Fibroblast of skin of abdomen (primary cell): Measurements from ENCODE around the gene DHRS12.

Experiments used
- DNase-seq: peaks from one replicate; pipeline ENCODE4 v3.0.0-alpha.2; 2013

Gene DHRS12

DNA sequence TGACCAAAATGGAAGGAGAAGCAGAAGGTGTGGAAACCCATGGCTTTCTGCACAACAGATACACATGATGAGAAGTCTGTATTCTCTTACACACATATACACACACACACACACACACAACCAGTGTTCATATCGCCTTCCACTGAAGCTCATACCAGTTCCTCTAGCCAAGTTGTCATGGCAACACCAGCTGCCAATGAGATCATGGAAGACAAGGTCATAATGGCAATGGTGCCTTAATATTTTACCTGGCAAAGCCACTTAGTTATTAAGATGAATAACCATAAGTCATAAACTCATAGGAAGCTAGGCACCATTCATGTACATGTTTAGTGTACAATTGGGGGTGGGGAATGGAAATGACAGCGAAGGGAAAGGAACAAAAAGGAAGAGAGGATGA lies 2.6 kb upstream of the DHRS12 start:
- DNase-seq, result peak; percentile 25

GRCh38 chr13:51805925-51806324 lies 2.0 kb upstream of the DHRS12 start:
- DNase-seq, result no peak

DNA sequence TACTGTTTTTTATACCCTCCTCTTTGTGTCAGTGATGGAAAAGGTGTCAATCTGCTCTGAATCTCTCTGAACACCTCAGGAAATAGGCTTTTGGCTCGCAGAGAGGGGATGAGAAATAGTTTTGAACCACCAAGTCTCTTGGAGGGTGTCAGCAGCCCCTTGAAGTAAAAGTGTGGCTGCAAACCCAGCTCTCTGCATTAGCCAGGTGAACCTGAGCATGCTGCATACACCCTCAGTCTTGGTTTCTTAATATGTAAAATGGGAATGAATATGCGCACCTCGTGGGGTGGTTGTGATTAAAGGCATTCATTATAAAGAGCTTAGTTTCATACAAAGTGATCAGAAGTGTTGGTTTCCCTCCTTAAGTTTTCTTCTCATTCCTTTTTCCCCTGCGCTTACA lies 1.4 kb upstream of the DHRS12 start:
- no peak for DNase-seq

GRCh38 chr13:51804295-51805172 lies 571 bp upstream of the DHRS12 start:
- DNase-seq, result no peak

- no peak for DNase-seq
Measured at GRCh38 chr13:51802631-51803418, 1.1 kb downstream of the DHRS12 start.

- DNase-seq, result no peak
Measured at GRCh38 chr13:51801631-51802099, 2.3 kb downstream of the DHRS12 start.

GRCh38 chr13:51800486-51800885 lies 3.5 kb downstream of the DHRS12 start:
- no peak for DNase-seq

GRCh38 chr13:51799261-51799660 lies 4.7 kb downstream of the DHRS12 start:
- DNase-seq, result no peak

GRCh38 chr13:51797664-51798488 lies 6.1 kb downstream of the DHRS12 start:
- peak; percentile 62 for DNase-seq

- DNase-seq, result no peak
Measured at GRCh38 chr13:51796546-51796945, 7.4 kb downstream of the DHRS12 start.

DNA sequence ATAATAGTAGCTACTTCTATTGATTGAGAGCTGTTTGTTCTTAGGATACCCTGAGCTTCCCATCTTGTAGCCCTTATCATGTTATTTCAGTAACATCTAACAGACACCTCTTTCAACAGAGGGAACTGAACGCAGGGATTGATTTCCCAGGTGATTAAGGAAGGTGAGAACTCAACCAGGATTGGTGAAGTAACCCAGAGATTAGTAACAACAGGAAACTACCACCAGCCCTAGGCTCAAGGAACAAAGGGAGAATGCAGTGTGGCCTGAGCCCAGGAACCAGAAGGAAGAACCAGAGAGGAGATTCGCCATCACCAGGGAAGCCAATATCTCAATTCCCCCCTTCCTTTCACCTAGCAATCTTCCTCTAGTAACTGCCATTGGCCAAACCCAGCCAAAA lies 8.5 kb downstream of the DHRS12 start:
- DNase-seq, result no peak

DNA sequence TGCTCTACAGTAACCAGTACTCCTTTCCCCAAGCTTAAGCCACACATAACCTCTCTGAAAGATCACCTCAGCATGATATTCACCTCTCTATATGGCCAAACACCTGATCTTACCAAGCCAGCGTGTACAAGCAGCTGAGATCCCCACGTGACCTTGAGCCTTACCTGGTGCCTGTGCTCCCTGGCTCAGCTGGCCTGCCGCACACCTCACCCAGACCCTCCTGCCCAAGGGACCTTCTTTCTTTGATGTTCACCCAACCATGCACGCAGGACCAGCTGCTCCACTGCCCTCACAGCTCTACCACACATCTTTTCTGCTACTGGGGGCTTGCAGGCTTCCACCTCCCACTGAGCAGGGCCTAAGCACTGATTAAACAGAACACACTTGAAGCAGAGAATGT lies 9.0 kb downstream of the DHRS12 start:
- DNase-seq, result no peak

DNA sequence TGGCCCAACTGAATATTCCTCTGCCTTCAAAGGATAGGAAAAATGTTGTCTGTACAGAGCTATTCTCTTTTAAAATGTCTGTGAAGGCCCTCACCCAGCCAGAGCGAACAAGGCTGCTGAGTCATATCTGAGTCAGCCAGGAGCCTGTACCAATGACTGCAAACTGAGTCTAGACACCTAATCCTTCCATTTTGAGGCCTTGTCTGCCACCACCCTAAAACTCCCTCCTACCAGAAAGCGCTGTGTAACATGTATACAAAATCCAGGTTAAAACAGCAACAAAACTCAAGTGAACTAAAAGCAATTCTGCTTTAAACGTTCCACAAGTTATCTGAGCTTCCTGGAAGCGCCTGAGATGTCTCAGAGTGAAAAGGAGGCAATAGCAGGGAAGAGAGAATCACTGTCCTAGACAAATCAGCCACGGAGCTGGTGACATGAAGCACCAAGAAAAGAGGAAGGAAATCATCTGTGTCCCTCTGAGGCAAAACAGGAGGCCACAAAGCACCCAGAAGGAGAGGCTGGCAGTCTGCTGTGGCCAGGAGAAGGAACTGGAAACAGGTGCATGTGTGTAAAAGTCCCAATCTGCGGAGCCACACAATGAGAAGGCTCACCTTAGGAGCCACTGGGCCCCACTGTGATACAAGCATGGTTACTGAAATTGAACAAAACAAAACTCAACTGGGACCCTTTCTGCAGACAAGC lies 10.2 kb downstream of the DHRS12 start:
- DNase-seq, result peak; percentile 91

DNA sequence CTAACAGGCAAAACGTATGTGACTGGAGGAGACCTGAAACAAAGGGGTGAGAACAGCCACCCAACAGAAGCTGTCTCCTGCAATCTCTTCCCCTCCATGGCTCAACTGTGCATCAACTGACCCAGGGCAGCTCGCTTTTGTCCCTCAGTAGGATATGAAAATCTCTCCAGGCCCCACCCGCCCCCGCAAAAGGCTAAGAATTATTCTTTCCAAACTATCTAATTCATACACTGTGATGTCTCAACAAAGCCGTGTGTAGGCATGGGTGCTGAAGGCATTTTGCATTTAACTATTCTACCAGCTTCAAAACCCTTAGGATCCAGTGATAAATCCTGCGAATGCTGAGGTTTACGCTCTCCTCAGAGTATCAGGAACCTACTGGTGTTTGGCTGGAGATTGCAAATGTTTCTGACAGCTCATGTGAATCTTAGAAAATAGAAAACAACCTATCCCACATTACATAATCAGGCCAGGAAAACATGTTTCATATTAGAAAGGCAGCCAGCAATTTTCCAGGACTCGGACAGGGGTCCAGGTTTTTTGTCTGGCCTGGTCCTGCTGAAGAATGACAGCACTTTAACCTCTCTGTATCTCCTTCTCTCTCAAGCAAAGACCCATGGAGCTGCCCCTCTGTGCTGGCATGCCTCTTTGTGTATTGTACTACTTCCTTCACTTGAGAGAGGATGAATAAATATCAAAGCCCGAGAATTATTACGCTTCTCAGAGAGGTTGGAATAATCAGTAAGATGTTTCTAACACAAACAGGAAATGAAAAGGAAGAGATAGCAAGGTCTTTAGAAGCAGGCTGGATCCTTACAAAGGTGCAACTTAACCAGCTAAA lies 17.3 kb downstream of the DHRS12 start:
- DNase-seq, result no peak

DNA sequence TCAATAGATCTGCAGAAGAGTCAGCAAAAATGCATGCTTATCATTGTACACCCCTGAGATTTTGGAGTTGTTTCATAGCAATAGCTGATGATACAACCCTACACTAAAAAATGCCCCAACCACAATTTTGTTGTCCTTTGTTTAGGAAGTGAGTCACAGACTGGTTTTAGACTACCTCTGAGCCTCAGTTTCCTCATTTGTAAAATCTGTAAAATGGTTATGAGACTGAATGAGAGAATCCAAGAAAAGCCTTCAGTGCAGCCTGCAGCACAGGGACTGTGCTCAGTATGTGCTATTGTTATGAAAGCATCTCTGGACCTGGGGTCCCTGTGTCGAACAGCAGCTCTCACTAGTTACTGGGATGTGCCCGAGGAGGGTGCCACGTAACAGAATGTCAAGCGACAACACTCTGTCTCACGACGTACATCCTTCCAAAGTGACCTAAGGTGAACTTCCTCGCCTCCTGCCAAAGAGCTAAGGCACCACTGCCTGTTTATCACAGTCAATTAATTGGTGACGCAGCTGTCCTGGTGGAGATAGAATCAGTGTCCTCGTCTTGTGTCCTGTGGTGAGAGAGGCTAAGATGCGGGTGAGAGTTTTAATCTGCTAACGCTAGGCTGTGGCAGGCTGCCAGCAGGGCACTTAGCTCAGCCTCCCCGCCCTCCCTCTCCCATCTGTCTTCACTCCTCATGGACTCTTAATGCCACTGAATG lies 18.1 kb downstream of the DHRS12 start:
- peak; percentile 50 for DNase-seq

- DNase-seq, result no peak
Measured at GRCh38 chr13:51784097-51784496, 19.9 kb downstream of the DHRS12 start.

GRCh38 chr13:51783428-51784094 lies 20.4 kb downstream of the DHRS12 start:
- no peak for DNase-seq

DNA sequence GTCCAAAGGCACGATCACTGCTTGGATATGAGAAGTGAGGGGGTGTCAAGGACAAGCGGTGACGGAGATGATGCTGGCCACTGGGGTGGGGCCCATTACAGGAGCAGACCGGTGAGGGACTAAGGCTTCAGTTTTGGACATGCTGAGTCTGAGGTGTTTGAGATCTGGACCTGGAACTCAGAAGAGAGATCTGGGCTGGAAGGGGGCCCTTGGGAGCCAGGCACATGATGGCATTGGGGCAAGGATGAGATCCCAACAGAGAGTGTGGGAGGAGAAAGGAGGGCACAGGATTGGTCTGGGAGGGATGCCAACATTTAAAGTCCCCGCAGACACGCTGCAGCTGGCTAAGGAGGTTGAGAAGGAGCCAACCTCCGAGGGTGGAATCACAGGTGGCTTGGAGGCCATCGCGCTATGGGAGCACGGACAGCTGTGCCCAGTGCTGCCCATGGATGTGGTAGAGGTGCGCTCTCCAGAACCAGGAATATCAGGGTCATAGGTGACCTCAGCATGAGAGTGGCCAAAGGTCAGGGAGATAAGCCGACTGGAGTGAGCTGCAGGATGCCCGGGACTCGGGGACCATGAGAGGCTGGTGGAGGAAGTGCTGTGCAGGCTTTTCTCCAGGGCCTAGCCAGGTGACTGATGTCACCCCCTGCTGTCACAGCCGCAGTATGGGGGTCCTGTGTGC lies 21.8 kb downstream of the DHRS12 start:
- no peak for DNase-seq
